WI38 (cell line): ENCODE data around the gene SYT6.

Experiments used
- H3K4me3 ChIP-seq: 2 replicates; pipeline ENCODE4 v1.5.1; 2011; ENCODE audit warnings: low read depth, mild to moderate bottlenecking, control low read depth, low read length
- TF ChIP-seq, protein P1 (sequence below): IDR thresholded peaks from 2 replicates; pipeline ENCODE4 v1.5.1; 2012; ENCODE audit warnings: low read depth, mild to moderate bottlenecking, control low read depth, low read length

Gene SYT6

DNA sequence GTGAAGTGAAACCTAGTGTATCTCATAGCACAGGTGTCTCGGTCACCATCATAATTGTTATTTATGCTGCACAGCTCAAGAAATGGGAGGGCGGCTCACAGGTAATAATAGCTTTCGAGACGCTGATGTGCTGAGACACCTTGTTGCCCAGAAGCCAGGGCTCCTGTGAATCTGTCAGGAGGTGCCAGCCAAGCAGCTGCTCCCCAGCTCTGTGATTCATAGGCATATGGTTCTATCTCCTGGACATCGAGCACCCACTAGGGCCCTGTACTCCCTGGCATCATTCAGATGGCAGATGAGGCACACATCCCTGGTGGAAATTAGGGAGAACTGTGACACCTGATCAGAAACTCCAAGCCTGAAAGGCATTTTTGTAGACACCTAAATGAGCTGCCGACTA, 53.5 kb downstream of the SYT6 start:
- TF ChIP-seq, protein P1, sequence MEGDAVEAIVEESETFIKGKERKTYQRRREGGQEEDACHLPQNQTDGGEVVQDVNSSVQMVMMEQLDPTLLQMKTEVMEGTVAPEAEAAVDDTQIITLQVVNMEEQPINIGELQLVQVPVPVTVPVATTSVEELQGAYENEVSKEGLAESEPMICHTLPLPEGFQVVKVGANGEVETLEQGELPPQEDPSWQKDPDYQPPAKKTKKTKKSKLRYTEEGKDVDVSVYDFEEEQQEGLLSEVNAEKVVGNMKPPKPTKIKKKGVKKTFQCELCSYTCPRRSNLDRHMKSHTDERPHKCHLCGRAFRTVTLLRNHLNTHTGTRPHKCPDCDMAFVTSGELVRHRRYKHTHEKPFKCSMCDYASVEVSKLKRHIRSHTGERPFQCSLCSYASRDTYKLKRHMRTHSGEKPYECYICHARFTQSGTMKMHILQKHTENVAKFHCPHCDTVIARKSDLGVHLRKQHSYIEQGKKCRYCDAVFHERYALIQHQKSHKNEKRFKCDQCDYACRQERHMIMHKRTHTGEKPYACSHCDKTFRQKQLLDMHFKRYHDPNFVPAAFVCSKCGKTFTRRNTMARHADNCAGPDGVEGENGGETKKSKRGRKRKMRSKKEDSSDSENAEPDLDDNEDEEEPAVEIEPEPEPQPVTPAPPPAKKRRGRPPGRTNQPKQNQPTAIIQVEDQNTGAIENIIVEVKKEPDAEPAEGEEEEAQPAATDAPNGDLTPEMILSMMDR = no peak
- H3K4me3 ChIP-seq = no peak overlapping the region

DNA sequence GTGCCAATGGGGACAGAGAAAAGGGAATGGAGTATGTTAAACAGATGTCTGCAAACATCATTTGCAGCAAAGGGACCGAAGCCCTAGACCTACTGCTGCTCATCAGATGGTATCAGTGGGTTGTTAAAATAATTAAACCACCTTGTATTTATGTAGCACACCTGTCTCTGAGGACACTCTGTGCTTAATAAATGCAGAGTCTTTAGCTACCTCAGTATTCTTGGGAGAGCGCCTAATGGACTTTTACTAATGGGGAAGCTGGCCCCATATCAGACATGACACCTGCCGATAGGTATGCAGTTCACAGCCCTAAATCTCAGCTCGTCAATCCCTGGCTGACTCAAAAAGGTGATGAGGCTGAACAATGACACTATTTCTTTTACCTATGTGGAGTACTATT, 54.4 kb downstream of the SYT6 start:
- TF ChIP-seq, protein P1 = no peak
- no peak overlapping the region for H3K4me3 ChIP-seq

DNA sequence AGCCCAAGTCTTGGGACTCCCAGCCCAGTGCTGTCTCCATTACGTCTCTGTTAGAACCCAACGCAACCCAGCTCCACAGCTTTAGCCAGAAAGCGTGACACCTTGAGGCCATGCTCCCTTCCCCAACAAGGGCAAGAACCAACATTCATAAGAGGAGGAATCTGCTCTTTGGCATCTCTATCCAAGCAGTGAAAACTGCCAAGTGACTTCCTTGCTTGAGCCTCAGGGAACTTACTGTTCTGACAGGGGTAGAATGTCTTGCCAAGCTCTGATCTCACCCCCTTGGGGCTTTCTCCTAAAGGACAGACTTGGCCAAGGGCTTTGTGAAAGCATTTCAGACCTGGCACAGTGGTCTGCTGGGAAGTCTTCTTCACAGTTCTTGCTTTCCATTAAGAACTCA, 56.6 kb downstream of the SYT6 start:
- no peak overlapping the region for H3K4me3 ChIP-seq
- TF ChIP-seq, protein P1 = no peak

DNA sequence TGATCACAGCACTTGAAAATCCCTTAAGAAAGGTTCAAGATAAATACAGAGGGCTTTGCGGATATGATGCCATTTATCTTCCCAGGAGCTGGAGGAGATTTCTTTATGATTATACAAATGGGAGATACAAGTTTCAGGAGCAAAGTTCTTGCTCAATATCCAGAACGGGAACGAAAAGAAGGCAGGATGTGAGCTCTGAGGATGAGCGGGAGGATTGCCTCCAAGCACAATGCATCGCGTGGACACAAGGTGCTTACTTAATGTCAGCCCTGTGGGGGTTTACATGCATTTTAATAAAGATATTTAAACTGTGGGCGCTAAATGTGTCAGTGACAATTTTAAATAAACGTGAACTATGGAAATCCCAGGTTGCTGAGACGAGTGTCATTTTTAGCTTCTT, 59.0 kb downstream of the SYT6 start:
- H3K4me3 ChIP-seq = no peak overlapping the region
- TF ChIP-seq, protein P1 = no peak

DNA sequence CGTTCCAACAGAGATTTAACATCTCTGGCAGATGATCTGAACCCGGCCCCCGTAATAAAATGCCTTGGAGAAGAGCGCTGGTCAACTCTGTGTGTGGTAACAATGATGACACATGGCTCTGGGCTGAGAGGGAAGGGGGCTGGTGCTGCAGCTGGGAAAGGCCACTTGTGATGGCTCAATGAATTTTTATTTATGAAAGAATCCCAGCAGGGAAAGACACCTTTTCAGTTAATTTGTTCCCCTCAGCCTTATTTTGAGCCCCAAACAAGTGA, 59.4 kb downstream of the SYT6 start:
- TF ChIP-seq, protein P1 = no peak
- no peak overlapping the region for H3K4me3 ChIP-seq

DNA sequence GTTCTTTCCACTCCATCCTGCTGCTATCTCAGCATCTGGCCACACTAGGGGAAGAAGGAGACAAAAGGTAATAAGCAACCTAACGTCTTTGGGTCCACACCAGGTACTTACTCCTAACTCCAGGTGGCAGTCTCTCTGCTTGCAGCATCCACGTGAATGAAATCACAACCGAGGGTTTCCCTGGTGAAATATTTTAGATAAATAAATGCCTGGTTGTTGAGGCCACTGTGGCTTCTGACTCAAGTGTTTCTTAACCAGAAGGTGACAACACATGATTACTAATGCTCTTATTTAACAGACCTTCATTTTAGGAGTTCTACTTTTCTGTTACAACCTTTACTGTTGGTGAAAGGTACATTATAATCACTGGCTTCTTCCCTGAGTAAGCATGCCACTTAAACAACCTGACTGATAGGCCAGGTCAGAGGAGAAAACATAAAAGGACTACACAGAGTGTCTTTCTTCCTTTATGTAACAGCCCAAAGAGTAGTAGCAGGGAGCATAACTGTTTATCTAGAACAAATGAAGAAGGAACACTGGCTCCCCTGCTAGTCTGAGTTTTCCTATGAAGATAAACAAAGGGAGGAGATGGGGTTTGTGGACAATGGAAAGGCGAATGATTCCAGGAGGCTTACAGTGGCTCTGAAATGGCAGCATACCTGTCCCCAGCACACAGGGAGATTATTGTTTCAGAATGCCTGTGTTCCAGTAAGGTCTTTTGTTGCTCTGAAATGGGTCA, 59.9 kb downstream of the SYT6 start:
- H3K4me3 ChIP-seq = no peak overlapping the region
- TF ChIP-seq, protein P1 = no peak

DNA sequence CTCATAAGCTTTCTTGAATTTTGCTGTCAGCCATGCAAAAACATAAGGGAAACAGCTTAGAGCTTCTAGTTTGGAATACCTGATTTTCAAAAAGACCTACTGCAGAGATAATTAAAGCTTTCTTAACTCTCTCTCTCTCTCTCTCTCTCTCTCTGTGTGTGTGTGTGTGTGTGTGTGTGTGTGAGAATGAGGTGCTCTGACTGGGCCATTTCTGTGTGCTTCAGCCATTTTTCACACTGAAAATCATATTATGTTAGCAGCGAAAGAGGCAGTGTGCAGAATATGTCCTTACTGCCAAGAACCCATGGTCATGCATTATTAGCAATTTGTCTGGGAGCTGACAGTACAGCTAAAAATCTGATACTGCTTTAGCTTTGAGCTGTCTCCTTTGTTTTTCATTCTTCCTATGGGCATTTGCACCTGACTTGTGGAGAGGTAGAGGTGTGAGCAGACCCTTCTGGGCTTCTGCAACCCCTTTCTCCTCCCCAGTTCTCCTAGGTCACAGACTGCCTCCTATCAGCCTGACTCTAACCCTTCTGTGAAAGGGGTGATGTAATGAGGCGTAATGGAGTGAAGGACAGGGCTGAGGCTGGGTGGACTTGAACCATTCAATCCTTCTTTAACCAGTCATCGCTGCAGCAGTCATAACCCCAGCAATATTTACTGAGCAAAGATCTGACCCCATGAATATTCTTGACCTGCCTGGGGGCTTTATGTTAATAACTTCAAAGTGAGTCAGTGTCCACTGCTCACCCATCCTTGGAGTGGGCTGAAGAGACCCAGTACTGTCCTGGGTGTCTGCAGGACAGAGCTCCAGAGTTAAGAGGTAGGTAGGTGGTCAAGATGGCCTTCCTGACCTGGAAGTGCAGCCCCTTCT, 61.2 kb downstream of the SYT6 start:
- TF ChIP-seq, protein P1 = no peak
- no peak overlapping the region for H3K4me3 ChIP-seq
